Measurements from ENCODE around the gene USF3. TPM values are rescaled to one million over a fixed set of nuclear protein-coding genes. Genes with fewer than 3 reads are reported as not detected.

The USF3 gene
- total and polyA plus RNA-seq, 8 donors: 15.4 to 19.6 (median 18.1) TPM

DNA sequence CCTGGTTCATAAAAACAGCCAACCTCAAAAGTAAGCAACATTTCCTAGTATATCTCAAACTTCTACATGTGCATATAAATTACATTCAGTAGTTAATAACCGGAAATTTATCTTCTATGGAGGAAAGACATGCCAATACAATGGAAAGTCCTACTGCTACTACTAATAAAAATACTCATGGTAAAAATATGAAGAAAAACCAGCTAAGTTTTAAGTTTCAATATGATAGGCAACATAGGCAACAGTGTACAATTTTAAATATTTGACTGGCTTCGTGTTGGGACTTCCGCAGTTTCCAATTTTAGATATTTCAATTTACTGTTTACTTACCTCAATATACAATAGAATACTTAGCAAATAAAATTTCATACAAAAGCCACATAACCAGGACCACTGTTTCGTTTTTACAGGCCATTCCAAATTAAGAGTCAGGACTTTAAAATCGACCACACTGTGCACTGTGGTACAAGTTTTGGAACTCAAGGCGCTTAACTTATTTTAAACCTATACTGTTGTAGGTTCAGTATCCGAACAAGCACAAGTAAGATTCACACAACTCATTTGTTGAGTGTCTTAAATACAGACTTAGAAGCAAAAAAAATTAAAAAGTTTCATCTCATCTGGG, 46.7 kb upstream of the USF3 start:
- intact Hi-C loops (cut with DNase I): no loop called here
- DNase-seq: no peak

DNA sequence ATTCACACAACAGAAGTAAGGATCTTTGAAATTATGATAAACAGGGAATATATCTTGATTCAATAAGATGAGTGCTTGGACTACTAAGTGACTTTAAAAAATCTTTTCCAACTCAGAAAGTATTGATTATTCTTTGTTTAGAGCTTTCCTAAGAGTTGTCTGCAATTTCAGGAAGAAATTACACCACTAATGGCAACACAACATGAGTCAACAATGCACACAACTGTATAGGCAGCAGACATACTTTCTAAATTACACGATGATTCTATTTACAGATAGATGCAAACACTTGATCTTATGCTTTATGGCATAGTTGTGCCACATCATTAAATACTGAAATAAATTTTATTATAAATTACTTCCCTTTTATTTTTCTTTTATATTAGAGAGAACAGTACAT, 45.2 kb upstream of the USF3 start:
- no peaks in the 10 kb centered on the region for H3K27me3 ChIP-seq
- H3K4me1 ChIP-seq: peaks cover 8 to 61% of the 10 kb centered on the region in 2 donors
- no peak overlapping the region for H3K27ac ChIP-seq
- TF ChIP-seq, protein P1, sequence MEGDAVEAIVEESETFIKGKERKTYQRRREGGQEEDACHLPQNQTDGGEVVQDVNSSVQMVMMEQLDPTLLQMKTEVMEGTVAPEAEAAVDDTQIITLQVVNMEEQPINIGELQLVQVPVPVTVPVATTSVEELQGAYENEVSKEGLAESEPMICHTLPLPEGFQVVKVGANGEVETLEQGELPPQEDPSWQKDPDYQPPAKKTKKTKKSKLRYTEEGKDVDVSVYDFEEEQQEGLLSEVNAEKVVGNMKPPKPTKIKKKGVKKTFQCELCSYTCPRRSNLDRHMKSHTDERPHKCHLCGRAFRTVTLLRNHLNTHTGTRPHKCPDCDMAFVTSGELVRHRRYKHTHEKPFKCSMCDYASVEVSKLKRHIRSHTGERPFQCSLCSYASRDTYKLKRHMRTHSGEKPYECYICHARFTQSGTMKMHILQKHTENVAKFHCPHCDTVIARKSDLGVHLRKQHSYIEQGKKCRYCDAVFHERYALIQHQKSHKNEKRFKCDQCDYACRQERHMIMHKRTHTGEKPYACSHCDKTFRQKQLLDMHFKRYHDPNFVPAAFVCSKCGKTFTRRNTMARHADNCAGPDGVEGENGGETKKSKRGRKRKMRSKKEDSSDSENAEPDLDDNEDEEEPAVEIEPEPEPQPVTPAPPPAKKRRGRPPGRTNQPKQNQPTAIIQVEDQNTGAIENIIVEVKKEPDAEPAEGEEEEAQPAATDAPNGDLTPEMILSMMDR (IDR thresholded peaks at IDR 0.05): no peak
- H3K4me3 ChIP-seq: no peak overlapping the region
- no peaks in the 10 kb centered on the region for H3K36me3 ChIP-seq
- no peaks in the 10 kb centered on the region for H3K9me3 ChIP-seq
- DNase-seq: no peak
- intact Hi-C loops (cut with DNase I): no loop called here
- ATAC-seq: no peak

More for the DNA sequence above, 46.7 kb upstream of the USF3 start:
- no peak for ATAC-seq
- Histone ChIP-seq H3K27me3 (no peaks in the 10 kb centered on the region), H3K4me3 (peak overlapping the region in 1 of 2 donors; percentile 81), H3K9me3 (no peaks in the 10 kb centered on the region), H3K36me3 (no peaks in the 10 kb centered on the region), H3K4me1 (peaks cover 12 to 59% of the 10 kb centered on the region in 2 donors), H3K27ac (no peak overlapping the region)
- TF ChIP-seq, protein P1 (IDR thresholded peaks at IDR 0.05): no peak

DNA sequence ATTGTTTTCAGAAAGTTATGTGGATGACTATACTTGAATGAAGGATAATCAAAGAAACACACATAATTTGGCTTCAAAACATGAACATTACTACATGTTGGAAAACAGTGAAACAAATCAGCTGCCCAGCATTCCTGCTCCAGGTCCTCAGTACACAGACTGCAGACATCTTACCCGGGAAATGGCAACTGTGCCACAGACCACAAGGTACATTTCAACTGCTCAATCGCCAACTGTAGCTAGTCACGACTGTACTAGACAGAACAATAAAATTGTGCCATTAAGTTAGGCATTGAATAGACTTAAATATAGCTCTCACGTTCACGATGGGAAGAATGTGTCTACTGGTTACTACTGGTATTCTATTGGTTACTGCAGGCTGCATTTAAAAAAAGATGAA, 44.6 kb upstream of the USF3 start:
- no peaks in the 10 kb centered on the region for H3K27me3 ChIP-seq
- no peak overlapping the region for H3K27ac ChIP-seq
- no peak for DNase-seq
- no peak overlapping the region for H3K4me3 ChIP-seq
- TF ChIP-seq, protein P1 (IDR thresholded peaks at IDR 0.05): no peak
- peaks cover 8 to 66% of the 10 kb centered on the region in 2 donors for H3K4me1 ChIP-seq
- intact Hi-C loops (cut with DNase I): no loop called here
- no peaks in the 10 kb centered on the region for H3K9me3 ChIP-seq
- ATAC-seq: no peak
- no peaks in the 10 kb centered on the region for H3K36me3 ChIP-seq

GRCh38 chr3:113736548-113737089, 40.2 kb upstream of the USF3 start:
- H3K27ac ChIP-seq: no peak overlapping the region
- TF ChIP-seq, protein P1 (IDR thresholded peaks at IDR 0.05): peak; percentile 45 to 46
- DNase-seq (peak in 2 of 4 donors; percentile 51 to 70), ATAC-seq (peak; percentile 90)
- H3K4me1 ChIP-seq: peaks cover 0 to 33% of the 10 kb centered on the region in 2 donors
- H3K4me3 ChIP-seq: no peak overlapping the region
- no peaks in the 10 kb centered on the region for H3K9me3 ChIP-seq
- intact Hi-C loops (cut with DNase I): loop anchor here in 1 of 2 donors (10.0 kb wide), 1 partner anchor 98 kb away; the partner anchor contains the start of gene GRAMD1C
- H3K27me3 ChIP-seq: no peaks in the 10 kb centered on the region
- H3K36me3 ChIP-seq: no peaks in the 10 kb centered on the region

DNA sequence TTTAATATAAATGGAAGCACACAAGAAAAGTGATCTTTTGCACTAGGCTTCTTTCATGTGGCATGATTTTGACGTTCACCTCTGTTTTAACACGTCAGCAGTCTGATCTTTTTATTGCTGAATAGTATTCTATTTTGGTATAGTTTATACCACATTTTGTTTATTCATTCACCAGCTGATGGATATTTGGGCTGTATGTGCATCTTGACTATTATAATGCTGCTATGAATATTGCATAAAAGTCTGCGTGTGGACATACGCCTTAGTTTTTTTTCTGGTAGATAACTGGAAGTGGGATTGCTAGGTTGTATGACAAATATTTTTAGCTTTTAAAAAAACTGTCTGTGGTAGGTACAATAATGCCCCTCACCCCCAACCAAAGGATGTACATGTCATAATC, 35.3 kb upstream of the USF3 start:
- peaks cover 0 to 8% of the 10 kb centered on the region in 2 donors for H3K36me3 ChIP-seq
- TF ChIP-seq, protein P1 (IDR thresholded peaks at IDR 0.05): no peak
- no peaks in the 10 kb centered on the region for H3K27me3 ChIP-seq
- H3K9me3 ChIP-seq: no peaks in the 10 kb centered on the region
- intact Hi-C loops (cut with DNase I): loop anchor here in 1 of 2 donors (10.0 kb wide), 1 partner anchor 103 kb away; the partner anchor contains the start of gene GRAMD1C
- no peak overlapping the region for H3K27ac ChIP-seq
- H3K4me1 ChIP-seq: peaks cover 0 to 7% of the 10 kb centered on the region in 2 donors
- ATAC-seq (no peak), DNase-seq (no peak)
- H3K4me3 ChIP-seq: no peak overlapping the region

All from left lung (tissue), 10 donors.